ENCODE measurements around the gene TIMM13. TPM values are rescaled to one million over a fixed set of nuclear protein-coding genes. Genes with fewer than 3 reads are reported as not detected.

The TIMM13 gene
- total and polyA plus RNA-seq, 2 of the 8 experiments (the other 6 are each of a cell fraction or from before 2014, with no cell fraction given): 270 to 275 TPM

DNA sequence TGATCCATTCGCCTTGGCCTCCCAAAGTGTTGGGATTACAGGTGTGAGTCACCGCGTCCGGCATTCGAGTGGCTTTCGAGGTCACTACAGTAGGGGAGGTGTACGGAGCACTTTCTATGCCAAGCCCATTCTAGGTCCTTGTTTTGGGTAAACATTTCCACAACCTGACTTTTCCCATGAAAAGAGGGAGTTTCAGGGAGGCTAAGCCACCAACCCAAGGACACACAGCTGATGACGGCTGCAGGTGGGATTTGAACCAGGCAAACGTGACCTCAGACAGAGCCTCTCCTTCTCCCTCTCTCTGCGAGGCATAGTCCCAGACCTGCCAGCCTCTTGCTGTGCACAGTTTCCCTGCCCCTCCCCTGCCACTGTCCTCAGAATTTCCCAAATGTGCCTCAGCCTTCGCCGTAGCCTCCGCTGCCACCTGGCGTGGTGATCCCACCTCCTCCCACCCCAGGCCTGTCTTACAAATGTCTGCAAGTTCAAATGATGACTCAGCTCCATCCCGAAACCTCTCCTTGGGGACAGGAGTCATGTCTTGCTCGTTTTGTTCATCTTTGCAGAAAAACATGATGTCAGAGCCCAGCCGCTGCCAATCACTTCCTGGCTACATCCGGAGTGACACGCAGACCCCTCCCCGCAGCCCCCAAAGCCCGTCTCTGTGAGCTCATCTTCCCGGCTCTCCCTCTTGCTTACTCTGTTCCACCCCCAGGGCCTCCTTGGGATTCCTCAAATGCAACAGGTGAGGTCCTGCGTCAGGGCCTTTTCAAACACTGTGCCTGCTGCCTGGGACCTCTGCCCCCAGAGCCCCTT is 41.9 kb upstream of the TIMM13 start:
- peak overlapping the region; percentile 79; the same call in 1 of the 2 replicates for H2BK5ac ChIP-seq (ENCODE audit: low read depth, low read length)
- H3K18ac ChIP-seq (ENCODE audit: extremely low read depth, low read length): no peak overlapping the region
- no peaks in the 10 kb centered on the region for H3K36me3 ChIP-seq (ENCODE audit: control insufficient read depth in 2 of 4, insufficient read depth in 4 of 4, low read length in 3 of 4)
- H2BK12ac ChIP-seq (ENCODE audit: low read depth, low read length): peak overlapping the region; percentile 91; the same call in 1 of the 2 replicates
- TF ChIP-seq NRF1 (IDR thresholded peaks at IDR 0.05; ENCODE audit: low read depth, low read length) (no peak), KDM1A (IDR thresholded peaks at IDR 0.05; ENCODE audit: borderline replicate concordance, low read length) (peak; percentile 43; the same call in 1 of the 2 replicates), BACH1 (IDR thresholded peaks at IDR 0.05; ENCODE audit: low read length) (peak; percentile 72), MAFK (IDR thresholded peaks at IDR 0.05; ENCODE audit: low read depth, low read length) (peak; percentile 51; the same call in 1 of the 2 replicates), YY1 (IDR thresholded peaks at IDR 0.05; ENCODE audit: low read depth, low read length) (no peak)
- peaks cover 0 to 7% (median 0%) of the 10 kb centered on the region in 4 experiments; a peak in 2 of 7 replicates for H3K4me1 ChIP-seq (replicated peaks in 1 of 4; ENCODE audit: control insufficient read depth in 3 of 4, insufficient read depth in 4 of 4, low read length in 3 of 4)
- DNase-seq (ENCODE audit: low read depth in 1 of 2, low spot score in 2 of 2): no peak
- no peak overlapping the region for H4K5ac ChIP-seq (ENCODE audit: insufficient read length, low read depth, low read length)
- H2AFZ ChIP-seq (ENCODE audit: low read length): no peak overlapping the region
- H3K79me1 ChIP-seq (ENCODE audit: low read depth, low read length): no peaks in the 10 kb centered on the region
- peaks cover 0 to 1% of the 10 kb centered on the region in 2 experiments for H4K20me1 ChIP-seq (replicated peaks in 1 of 2; ENCODE audit: control insufficient read depth in 1 of 2, insufficient read depth in 2 of 2, low read length in 2 of 2)
- 71% methylated on average over 22 of the region's 23 CpGs; no CpG with 5 or more reads in 1 of the 2 experiments for WGBS, 2 experiments (ENCODE audit: extremely low coverage in 1 of 2, insufficient coverage in 1 of 2, insufficient read length in 1 of 2, insufficient replicate concordance in 2 of 2, low coverage in 1 of 2, low lambda C conversion rate in 2 of 2, missing lambda C conversion rate in 1 of 2)
- peak overlapping the region; percentile 75 for H2BK15ac ChIP-seq (ENCODE audit: low read length)
- ChIA-PET POLR2A (ENCODE audit: partially characterized antibody) (interaction anchor here (1.1 to 1.3 kb wide), 4 partner anchors 8 to 312 kb away, joined by 3 to 4 read pairs (median 3); partner anchors contain the start of gene TIMM13), CTCF (ENCODE audit: partially characterized antibody) (interaction anchor here (0.6 to 12.9 kb wide), 6 partner anchors 75 to 233 kb away, joined by 3 to 133 read pairs (median 12); no protein-coding TSS in a partner anchor)
- no peaks in the 10 kb centered on the region for H3K79me2 ChIP-seq (ENCODE audit: control insufficient read depth in 1 of 2, insufficient read depth in 2 of 2, low read length in 2 of 2)
- H3K23ac ChIP-seq (ENCODE audit: insufficient read length): no peak overlapping the region
- no peak for FAIRE-seq
- H3K27ac ChIP-seq (ENCODE audit: low read depth, low read length): no peak overlapping the region
- H3K9ac ChIP-seq (replicated peaks in 1 of 4; ENCODE audit: extremely low read depth in 1 of 4, low read depth in 3 of 4, low read length in 3 of 4): no peak overlapping the region
- H2BK120ac ChIP-seq (replicated peaks; ENCODE audit: low read depth, low read length): no peak overlapping the region
- H3K9me3 ChIP-seq (ENCODE audit: insufficient read depth in 2 of 2, low read depth in 1 of 2, low read length in 1 of 2): no peaks in the 10 kb centered on the region
- H4K91ac ChIP-seq (replicated peaks; ENCODE audit: insufficient read length, low read length): no peak overlapping the region
- H3K23me2 ChIP-seq (ENCODE audit: low read depth, low read length): no peaks in the 10 kb centered on the region
- peak overlapping the region; percentile 69; the same call in 1 of the 2 replicates for H4K8ac ChIP-seq (ENCODE audit: extremely low read depth, insufficient read depth, low read length)
- H3K56ac ChIP-seq (replicated peaks; ENCODE audit: insufficient read length, low read depth, low read length): no peak overlapping the region
- peak overlapping the region in 1 of 2 experiments; percentile 24; a peak in 1 of 4 replicates for H3K4me2 ChIP-seq (ENCODE audit: insufficient read depth in 1 of 2, low read depth in 2 of 2, low read length in 2 of 2)
- H2BK20ac ChIP-seq (ENCODE audit: low read length): peak overlapping the region; percentile 6; the same call in 1 of the 2 replicates
- no peak overlapping the region for H3K14ac ChIP-seq (ENCODE audit: insufficient read length)
- H3K4me3 ChIP-seq (ENCODE audit: extremely low read depth in 1 of 4, insufficient read depth in 2 of 4, low read depth in 3 of 4, low read length in 4 of 4): no peak overlapping the region
- no peaks in the 10 kb centered on the region for H3K27me3 ChIP-seq (replicated peaks in 1 of 4; ENCODE audit: control insufficient read depth in 3 of 4, extremely low read depth in 1 of 4, insufficient read depth in 3 of 4, low read length in 3 of 4)
- H3K4ac ChIP-seq (replicated peaks; ENCODE audit: insufficient read length, low read depth, low read length): no peak overlapping the region
- H2AK5ac ChIP-seq (ENCODE audit: low read depth, low read length): peak overlapping the region; percentile 16; the same call in 1 of the 2 replicates

Measured in H1 (cell line).